Measurements from ENCODE around the gene KANSL1L.

KANSL1L gene

GRCh38 chr2:209986415-209986814, 184.8 kb downstream of the KANSL1L start:
- no peak for DNase-seq

- no peak for DNase-seq
These were observed 185.3 kb downstream of the KANSL1L start for GRCh38 chr2:209985874-209986273.

- DNase-seq, result no peak
These were observed 186.9 kb downstream of the KANSL1L start for GRCh38 chr2:209984291-209984690.

GRCh38 chr2:209977386-209978239, 193.6 kb downstream of the KANSL1L start:
- no peak for DNase-seq

GRCh38 chr2:209976698-209977385, 194.4 kb downstream of the KANSL1L start:
- no peak for DNase-seq

GRCh38 chr2:209974576-209974975, 196.6 kb downstream of the KANSL1L start:
- DNase-seq, result no peak

GRCh38 chr2:209973328-209973727, 197.9 kb downstream of the KANSL1L start:
- no peak for DNase-seq
